Neural crest cell (in vitro differentiated cells): Measurements from ENCODE around the gene ARHGAP28. TPM values are rescaled to one million over a fixed set of nuclear protein-coding genes. Genes with fewer than 3 reads are reported as not detected.

Experiments used
- DNase-seq: peaks from one replicate; pipeline ENCODE4 v3.0.0; 2021; ENCODE audit warnings: low read depth, mixed read lengths, low spot score
- H3K27ac Mint-ChIP-seq: one replicate; pipeline ENCODE4 v1.8.0; 2021; ENCODE audit warnings: mild to moderate bottlenecking, mixed read lengths; ENCODE audit not compliant: unreplicated experiment
- H3K27me3 Mint-ChIP-seq: 2 replicates; pipeline ENCODE4 v1.8.0; 2021; ENCODE audit warnings: low read depth, mild to moderate bottlenecking, mixed read lengths
- H3K36me3 Mint-ChIP-seq: 2 replicates; pipeline ENCODE4 v1.8.0; 2021; ENCODE audit warnings: low read depth, mild to moderate bottlenecking, mixed read lengths
- H3K4me1 Mint-ChIP-seq: 2 replicates; pipeline ENCODE4 v1.8.0; 2021; ENCODE audit warnings: mixed read lengths
- H3K4me3 Mint-ChIP-seq: one replicate; pipeline ENCODE4 v1.8.0; 2021; ENCODE audit warnings: mild to moderate bottlenecking, mixed read lengths
- H3K9me3 Mint-ChIP-seq: 2 replicates; pipeline ENCODE4 v1.8.0; 2021; ENCODE audit warnings: mixed read lengths
- total RNA-seq: library from RNA; stranded (reverse); gene quantifications from 2 replicates; pipeline ENCODE4 v1.2.1, GENCODE V29; 2021
- TF ChIP-seq, protein P1 (sequence below): fragments of 200-600 bp; sonication (generic); conservative IDR thresholded peaks from 2 replicates; pipeline ENCODE4 v1.5.0; 2021; ENCODE audit warnings: antibody characterized with exemption, mild to moderate bottlenecking

Gene ARHGAP28
- total RNA-seq, 1 donor from 2014 or later: 20.2 TPM

DNA sequence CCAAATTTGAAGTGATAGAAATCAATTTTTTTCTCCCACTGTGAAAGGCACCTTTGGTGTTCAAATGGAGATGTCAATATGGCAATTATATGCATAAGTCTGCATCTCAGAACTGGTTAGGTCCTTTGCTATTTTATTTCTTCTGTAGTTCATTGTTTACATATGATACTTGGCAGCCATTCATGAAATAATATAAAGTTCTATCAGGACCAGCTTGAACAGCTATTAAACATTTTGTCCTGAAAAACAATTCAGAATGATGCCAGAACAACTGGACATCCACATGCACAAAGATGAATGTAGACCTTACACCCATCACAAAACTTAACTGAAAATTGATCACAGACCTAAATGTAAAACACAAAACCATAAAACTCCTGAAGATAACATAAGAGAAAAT lies 41.8 kb upstream of the ARHGAP28 start:
- TF ChIP-seq, protein P1, sequence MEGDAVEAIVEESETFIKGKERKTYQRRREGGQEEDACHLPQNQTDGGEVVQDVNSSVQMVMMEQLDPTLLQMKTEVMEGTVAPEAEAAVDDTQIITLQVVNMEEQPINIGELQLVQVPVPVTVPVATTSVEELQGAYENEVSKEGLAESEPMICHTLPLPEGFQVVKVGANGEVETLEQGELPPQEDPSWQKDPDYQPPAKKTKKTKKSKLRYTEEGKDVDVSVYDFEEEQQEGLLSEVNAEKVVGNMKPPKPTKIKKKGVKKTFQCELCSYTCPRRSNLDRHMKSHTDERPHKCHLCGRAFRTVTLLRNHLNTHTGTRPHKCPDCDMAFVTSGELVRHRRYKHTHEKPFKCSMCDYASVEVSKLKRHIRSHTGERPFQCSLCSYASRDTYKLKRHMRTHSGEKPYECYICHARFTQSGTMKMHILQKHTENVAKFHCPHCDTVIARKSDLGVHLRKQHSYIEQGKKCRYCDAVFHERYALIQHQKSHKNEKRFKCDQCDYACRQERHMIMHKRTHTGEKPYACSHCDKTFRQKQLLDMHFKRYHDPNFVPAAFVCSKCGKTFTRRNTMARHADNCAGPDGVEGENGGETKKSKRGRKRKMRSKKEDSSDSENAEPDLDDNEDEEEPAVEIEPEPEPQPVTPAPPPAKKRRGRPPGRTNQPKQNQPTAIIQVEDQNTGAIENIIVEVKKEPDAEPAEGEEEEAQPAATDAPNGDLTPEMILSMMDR: no peak
- H3K4me3 Mint-ChIP-seq: no peak overlapping the region
- no peak overlapping the region for H3K27ac Mint-ChIP-seq

DNA sequence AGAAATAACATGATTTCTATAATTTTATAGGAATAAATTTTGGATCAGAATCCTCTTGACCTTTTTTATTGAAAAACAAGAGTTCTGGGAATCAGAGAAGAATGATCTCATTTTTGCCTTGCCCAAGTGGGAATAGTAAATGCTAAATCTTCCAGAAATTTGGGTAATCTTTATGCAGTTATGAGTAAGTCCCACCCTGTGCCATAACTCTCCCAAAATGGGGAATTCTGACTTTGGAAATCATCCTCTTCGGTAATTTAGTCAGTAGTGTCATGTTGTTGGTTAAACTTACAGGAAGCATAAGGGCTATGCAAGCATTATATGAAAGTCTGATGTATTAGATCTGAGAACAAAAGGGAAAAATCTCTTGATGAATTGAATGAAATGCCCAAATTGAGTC lies 20.6 kb upstream of the ARHGAP28 start:
- Mint-ChIP-seq H3K4me3 (no peak overlapping the region), H3K27ac (no peak overlapping the region), H3K4me1 (no peaks in the 10 kb centered on the region), H3K27me3 (no peaks in the 10 kb centered on the region), H3K9me3 (peaks cover 3% of the 10 kb centered on the region), H3K36me3 (no peaks in the 10 kb centered on the region)
- TF ChIP-seq, protein P1: no peak
- no peak for DNase-seq

More for the DNA sequence above, 41.8 kb upstream of the ARHGAP28 start:
- Mint-ChIP-seq H3K4me1 (no peaks in the 10 kb centered on the region), H3K27me3 (no peaks in the 10 kb centered on the region), H3K9me3 (peaks cover 3% of the 10 kb centered on the region), H3K36me3 (no peaks in the 10 kb centered on the region)
- DNase-seq: no peak

DNA sequence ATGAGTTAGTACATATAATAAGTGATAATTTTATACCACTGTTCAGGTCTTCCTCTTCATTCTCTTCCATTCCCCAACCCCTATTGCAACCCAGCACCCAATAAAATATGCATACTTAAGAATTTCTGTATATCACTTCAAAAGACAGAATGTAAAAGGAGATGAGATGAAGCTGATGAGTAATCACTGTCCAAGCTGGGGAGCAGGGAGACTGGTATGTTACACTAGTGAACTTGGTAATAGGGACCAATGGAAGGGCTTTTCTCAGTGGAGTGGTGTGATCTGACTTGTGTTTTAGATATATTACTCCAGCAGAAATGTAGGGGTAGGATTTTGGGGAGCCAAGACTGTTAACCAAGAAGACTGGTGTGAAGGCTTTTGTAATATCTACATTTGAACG lies 18.0 kb upstream of the ARHGAP28 start:
- no peak for DNase-seq
- H3K4me3 Mint-ChIP-seq: no peak overlapping the region
- TF ChIP-seq, protein P1: no peak
- no peak overlapping the region for H3K27ac Mint-ChIP-seq
- H3K36me3 Mint-ChIP-seq: no peaks in the 10 kb centered on the region
- H3K4me1 Mint-ChIP-seq: no peaks in the 10 kb centered on the region
- H3K9me3 Mint-ChIP-seq: no peaks in the 10 kb centered on the region
- H3K27me3 Mint-ChIP-seq: no peaks in the 10 kb centered on the region

DNA sequence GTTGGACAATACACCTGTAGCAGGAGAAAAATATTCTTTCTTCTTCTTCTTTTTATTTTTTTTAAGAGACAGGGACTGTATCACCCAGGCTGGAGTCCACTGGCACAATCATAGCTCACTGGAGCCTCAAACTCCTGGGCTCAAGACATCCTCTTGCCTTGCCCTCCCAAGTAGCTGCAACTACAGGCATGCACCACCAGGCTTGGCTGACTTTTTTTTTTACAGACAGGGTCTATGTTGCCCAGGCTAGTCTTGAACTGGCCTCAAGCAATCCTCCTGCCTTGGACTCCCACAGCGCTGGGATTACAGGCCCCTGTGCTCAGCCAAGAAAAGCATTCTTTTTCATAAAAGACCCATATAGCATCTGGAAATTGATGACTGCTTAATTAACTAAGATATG lies 17.1 kb upstream of the ARHGAP28 start:
- no peak overlapping the region for H3K4me3 Mint-ChIP-seq
- TF ChIP-seq, protein P1: peak; percentile 30
- no peaks in the 10 kb centered on the region for H3K36me3 Mint-ChIP-seq
- no peaks in the 10 kb centered on the region for H3K4me1 Mint-ChIP-seq
- DNase-seq: no peak
- no peaks in the 10 kb centered on the region for H3K9me3 Mint-ChIP-seq
- no peak overlapping the region for H3K27ac Mint-ChIP-seq
- no peaks in the 10 kb centered on the region for H3K27me3 Mint-ChIP-seq

DNA sequence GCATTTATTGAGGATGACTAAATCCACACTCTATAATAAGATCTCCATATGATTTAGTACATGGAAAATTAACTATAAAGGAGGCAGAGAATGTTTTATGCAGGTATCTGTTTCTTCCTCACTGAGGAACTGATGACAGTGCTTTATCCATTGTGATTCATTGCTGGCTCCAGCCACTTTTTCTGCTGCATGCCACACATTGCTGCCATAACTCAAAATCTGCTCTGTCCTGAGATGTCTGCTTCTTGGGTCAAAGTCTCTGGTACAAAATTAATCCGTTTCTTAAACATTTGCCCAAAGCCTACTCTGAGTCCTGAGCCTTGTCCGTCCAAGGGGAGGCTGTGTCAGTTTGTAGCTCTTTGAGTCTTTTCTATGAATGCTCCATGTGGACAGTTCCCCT lies 15.5 kb upstream of the ARHGAP28 start:
- no peaks in the 10 kb centered on the region for H3K36me3 Mint-ChIP-seq
- TF ChIP-seq, protein P1: no peak
- no peaks in the 10 kb centered on the region for H3K9me3 Mint-ChIP-seq
- DNase-seq: no peak
- no peaks in the 10 kb centered on the region for H3K27me3 Mint-ChIP-seq
- H3K4me1 Mint-ChIP-seq: no peaks in the 10 kb centered on the region
- no peak overlapping the region for H3K27ac Mint-ChIP-seq
- H3K4me3 Mint-ChIP-seq: no peak overlapping the region

DNA sequence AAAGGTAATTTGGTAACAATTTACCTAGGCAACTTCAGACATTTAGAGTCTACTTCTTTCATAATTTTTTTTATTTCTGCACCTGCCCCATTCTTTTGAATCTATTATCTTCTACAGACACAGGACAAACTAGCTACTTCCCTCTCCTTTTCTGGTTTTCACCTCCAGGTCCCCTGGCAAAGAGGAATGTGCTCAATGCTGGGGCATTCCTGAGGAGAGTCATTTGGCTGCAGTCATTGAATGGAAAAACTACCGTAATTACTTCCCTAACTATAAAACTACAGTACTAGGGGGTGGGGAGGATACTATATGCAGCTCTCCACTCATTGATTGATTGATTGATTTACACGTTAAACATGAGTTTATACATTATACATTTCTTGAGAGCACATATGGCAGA lies 11.2 kb upstream of the ARHGAP28 start:
- Mint-ChIP-seq H3K27ac (no peak overlapping the region), H3K9me3 (no peaks in the 10 kb centered on the region), H3K36me3 (no peaks in the 10 kb centered on the region), H3K27me3 (no peaks in the 10 kb centered on the region), H3K4me3 (no peak overlapping the region), H3K4me1 (no peaks in the 10 kb centered on the region)
- TF ChIP-seq, protein P1: no peak
- DNase-seq: no peak
